HG03521 (cell line): ENCODE data around the gene PARPBP.
"Not testable (repeated sequence)": the region's sequence is repeated elsewhere in the genome, so short reads cannot be mapped to it uniquely, and the experiment has no call there.

Experiments used
- ATAC-seq: cut with Tn5 transposase; IDR thresholded peaks from one replicate; pipeline ENCODE4 v1.9.1; 2021; ENCODE audit warnings: mild to moderate bottlenecking, moderate library complexity; ENCODE audit not compliant: unreplicated experiment

Gene PARPBP

GRCh38 chr12:102240859-102241258 lies 120.9 kb downstream of the PARPBP start:
- ATAC-seq, result not testable (repeated sequence)
